ENCODE results near the gene GORASP1.

GORASP1 gene

DNA sequence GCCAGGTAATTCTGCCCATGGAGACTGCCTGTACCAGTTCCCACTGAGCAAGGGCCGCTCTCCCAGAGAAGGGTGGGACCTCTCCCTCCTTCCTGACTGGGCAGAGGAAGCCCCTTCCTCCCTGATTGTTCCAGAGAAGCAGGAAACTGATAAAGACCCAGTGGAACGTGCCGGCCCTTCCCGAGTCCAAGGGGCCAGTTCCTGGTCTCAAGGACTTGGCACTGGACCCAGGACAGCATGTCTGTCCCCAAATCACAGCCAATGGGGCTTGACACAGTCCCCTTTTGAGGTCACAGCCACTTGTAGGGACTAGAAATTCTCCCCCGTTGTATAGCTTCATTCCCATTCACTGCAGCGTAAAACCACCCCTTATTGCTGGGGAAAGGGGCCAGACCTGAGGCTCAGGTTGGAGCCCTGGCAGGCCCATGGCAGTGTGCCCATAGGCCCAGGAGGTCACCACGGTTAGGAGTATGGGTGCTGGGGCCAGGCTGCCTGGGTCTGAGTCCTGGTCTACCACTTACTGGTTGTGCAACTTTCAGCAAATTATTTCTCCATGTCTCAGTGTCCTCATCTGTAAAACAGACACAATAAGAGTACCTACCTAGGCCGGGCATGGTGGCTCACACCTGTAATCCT lies 27.9 kb upstream of the GORASP1 start:
- no peak for DNase-seq (ENCODE audit: low spot score)
- TF ChIP-seq, protein P1, sequence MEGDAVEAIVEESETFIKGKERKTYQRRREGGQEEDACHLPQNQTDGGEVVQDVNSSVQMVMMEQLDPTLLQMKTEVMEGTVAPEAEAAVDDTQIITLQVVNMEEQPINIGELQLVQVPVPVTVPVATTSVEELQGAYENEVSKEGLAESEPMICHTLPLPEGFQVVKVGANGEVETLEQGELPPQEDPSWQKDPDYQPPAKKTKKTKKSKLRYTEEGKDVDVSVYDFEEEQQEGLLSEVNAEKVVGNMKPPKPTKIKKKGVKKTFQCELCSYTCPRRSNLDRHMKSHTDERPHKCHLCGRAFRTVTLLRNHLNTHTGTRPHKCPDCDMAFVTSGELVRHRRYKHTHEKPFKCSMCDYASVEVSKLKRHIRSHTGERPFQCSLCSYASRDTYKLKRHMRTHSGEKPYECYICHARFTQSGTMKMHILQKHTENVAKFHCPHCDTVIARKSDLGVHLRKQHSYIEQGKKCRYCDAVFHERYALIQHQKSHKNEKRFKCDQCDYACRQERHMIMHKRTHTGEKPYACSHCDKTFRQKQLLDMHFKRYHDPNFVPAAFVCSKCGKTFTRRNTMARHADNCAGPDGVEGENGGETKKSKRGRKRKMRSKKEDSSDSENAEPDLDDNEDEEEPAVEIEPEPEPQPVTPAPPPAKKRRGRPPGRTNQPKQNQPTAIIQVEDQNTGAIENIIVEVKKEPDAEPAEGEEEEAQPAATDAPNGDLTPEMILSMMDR (IDR thresholded peaks at IDR 0.05; ENCODE audit: extremely low read depth, insufficient read depth, missing control alignments) = no peak
- in situ Hi-C loops (cut with MboI; ENCODE audit: low pct_unique_long_range_greater_than_20kb, low sequenced_read_pairs, unreplicated experiment) = no loop called here

DNA sequence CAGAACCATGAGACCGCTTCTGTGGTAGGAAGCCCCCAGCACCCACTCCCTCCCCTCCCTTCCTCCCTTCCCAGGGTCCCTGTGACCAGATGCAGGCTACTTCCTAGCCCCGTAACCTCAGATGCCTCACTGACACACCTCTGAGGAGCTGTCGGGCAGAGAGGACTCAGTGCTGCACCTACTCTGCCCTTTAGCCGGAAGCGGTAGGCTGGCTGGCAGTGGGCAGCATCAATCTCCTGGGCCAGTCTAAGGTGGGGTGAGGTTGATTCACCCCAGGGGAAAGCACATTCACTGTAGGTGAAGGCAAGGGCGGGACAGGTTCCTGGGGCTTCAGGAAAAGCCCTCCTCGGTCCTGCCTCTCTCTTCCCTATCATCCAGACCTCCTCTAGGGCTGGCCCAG lies 26.9 kb upstream of the GORASP1 start:
- DNase-seq (ENCODE audit: low spot score) = no peak
- TF ChIP-seq, protein P1 (IDR thresholded peaks at IDR 0.05; ENCODE audit: extremely low read depth, insufficient read depth, missing control alignments) = no peak
- in situ Hi-C loops (cut with MboI; ENCODE audit: low pct_unique_long_range_greater_than_20kb, low sequenced_read_pairs, unreplicated experiment) = no loop called here

DNA sequence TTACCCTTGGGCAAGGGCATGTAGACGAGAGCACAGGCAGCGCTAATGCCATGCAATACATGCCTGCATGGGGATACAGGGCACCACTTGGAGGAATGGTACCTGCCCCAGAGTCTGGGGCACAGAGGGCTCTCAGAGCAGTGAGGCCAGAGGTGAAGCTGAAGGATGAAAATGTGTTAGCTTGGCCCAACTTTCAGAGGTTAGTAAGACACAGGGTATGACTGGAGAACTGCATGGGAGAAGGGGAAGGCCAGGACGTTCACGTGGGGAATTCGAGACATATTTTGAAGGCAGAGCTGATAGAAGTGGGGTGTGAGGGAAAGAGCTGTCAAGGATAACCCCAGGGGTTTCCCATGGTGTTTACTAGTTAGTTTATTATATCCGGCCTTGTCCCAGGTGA lies 26.4 kb upstream of the GORASP1 start:
- no peak for DNase-seq (ENCODE audit: low spot score)
- TF ChIP-seq, protein P1 (IDR thresholded peaks at IDR 0.05; ENCODE audit: extremely low read depth, insufficient read depth, missing control alignments) = no peak
- in situ Hi-C loops (cut with MboI; ENCODE audit: low pct_unique_long_range_greater_than_20kb, low sequenced_read_pairs, unreplicated experiment) = no loop called here

DNA sequence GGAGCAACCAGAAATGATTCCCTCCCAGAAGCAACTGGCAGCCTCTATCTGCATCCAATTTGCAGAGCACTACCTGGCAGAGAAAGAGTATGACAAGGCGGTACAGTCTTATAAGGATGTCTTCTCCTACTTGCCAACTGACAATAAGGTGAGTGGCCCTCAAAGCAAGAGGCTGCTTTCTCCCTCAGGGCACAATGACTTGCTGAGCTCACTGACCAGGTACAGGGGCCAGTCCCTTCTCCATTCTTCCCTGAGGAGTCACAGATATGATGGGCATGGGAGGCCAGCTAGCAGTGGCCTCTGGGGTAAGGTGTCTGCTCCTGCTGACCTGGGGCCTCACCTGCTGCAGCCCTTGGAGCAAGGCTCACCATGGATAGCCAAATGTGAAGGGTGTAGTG lies 25.7 kb upstream of the GORASP1 start:
- TF ChIP-seq, protein P1 (IDR thresholded peaks at IDR 0.05; ENCODE audit: extremely low read depth, insufficient read depth, missing control alignments) = no peak
- in situ Hi-C loops (cut with MboI; ENCODE audit: low pct_unique_long_range_greater_than_20kb, low sequenced_read_pairs, unreplicated experiment) = no loop called here
- DNase-seq (ENCODE audit: low spot score) = no peak

DNA sequence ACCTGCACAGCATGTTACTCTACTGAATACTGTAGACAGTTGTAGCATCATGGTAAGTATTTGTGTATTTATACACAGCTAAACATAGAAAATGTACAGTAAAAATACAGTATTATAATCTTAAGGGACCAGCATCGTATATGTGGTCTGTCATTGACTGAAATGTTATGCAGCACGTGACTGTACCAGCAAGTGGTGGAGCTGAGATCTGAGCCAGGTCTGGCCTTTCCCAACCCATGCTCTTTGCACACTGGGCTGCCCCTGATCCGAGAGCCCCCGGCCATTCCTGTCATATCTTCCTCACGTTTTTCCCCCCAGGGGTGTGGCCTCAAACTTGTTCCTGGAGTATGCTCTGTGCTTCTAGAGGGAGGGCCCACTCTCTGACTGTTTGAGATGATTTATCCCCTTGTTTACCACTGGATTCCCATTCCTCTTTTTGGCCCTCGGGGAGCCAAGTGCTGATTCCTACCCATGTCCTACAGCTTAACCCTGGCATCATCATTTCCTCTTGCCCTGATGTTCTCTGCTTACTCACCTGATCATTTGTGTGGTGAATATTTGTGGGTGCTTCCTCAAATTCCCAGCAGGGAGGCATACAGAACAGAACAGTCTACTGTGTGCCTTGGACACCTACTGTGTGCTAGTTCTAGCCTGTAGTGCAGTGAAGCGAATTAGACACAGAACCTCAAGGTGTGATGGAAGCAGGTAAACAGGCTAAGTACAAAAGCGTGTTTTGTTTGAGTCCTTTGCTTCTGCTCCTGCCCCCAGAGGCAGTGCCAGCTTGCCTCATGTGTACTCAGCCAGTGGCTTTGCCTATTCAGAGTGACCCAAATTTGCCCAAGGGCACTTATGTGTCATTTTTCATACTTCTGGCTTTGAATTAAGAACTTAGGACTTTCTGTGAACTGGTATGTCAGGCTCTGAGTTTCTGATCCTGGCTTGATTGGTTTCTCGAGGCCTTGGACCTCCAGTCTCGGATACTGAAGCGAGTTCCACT lies 25.0 kb upstream of the GORASP1 start:
- TF ChIP-seq, protein P1 (IDR thresholded peaks at IDR 0.05; ENCODE audit: extremely low read depth, insufficient read depth, missing control alignments) = no peak
- no peak for DNase-seq (ENCODE audit: low spot score)

DNA sequence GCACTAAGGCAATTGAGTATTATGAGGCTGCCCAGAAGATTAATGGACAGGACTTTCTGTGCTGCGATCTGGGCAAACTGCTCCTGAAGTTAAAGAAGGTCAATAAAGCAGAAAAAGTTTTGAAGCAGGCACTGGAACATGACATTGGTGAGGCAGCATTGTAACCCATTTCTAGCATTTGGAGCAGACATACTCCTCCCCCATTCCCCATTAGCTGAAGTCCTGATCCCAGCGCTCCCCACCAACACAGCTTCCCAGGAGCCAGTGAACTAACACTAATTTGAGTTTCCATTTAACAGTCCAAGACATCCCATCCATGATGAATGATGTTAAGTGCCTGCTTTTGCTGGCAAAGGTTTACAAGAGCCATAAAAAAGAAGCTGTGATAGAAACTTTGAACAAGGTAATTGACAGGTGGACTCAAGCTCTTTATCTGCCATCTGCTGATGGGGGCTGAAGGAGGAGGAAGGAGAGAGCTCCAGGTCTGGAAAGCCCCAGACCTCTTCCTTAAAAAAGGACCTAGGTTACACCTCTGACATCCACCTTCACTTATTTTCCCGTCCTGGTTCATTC lies 23.4 kb upstream of the GORASP1 start:
- in situ Hi-C loops (cut with MboI; ENCODE audit: low pct_unique_long_range_greater_than_20kb, low sequenced_read_pairs, unreplicated experiment) = no loop called here
- TF ChIP-seq, protein P1 (IDR thresholded peaks at IDR 0.05; ENCODE audit: extremely low read depth, insufficient read depth, missing control alignments) = no peak
- DNase-seq (ENCODE audit: low spot score) = no peak

More for the DNA sequence above, 25.0 kb upstream of the GORASP1 start:
- in situ Hi-C loops (cut with MboI; ENCODE audit: low pct_unique_long_range_greater_than_20kb, low sequenced_read_pairs, unreplicated experiment) = no loop called here
